PC-9 (cell line): Measurements from ENCODE around the gene ZIK1.

Experiments
- EZH2 ChIP-seq: fragments of 200-600 bp; sonication (generic); IDR thresholded peaks from 2 replicates; pipeline ENCODE4 v1.8.0; 2017; ENCODE audit warnings: antibody characterized with exemption, low read depth
- TF ChIP-seq, protein P1 (sequence below): fragments of 200-600 bp; sonication (generic); conservative IDR thresholded peaks from 2 replicates; pipeline ENCODE4 v1.6.1; 2017; ENCODE audit warnings: mixed run types, antibody characterized with exemption, mild to moderate bottlenecking, moderate library complexity

DNA sequence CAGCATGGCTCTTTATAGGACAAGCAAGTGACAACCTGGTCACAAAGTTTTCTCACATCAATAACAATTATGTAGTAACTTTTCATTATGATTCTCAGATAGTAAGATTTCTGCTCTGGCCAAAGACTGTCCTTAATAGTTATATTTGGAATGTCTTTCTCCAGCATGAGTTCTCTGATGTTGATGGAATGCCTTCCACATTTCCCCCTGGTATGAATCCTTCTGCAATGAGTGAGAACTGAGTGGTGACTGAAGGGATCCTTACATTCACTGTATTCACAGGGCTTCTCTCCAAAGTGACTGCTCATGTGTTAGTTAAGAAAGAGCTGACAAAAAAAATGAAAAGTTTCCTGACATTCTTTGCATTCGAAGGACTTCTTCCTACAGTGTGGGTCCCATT lies 37.4 kb upstream of the ZIK1 start:
- TF ChIP-seq, protein P1, sequence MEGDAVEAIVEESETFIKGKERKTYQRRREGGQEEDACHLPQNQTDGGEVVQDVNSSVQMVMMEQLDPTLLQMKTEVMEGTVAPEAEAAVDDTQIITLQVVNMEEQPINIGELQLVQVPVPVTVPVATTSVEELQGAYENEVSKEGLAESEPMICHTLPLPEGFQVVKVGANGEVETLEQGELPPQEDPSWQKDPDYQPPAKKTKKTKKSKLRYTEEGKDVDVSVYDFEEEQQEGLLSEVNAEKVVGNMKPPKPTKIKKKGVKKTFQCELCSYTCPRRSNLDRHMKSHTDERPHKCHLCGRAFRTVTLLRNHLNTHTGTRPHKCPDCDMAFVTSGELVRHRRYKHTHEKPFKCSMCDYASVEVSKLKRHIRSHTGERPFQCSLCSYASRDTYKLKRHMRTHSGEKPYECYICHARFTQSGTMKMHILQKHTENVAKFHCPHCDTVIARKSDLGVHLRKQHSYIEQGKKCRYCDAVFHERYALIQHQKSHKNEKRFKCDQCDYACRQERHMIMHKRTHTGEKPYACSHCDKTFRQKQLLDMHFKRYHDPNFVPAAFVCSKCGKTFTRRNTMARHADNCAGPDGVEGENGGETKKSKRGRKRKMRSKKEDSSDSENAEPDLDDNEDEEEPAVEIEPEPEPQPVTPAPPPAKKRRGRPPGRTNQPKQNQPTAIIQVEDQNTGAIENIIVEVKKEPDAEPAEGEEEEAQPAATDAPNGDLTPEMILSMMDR: no peak
- no peak for TF ChIP-seq EZH2
